Endometrial microvascular endothelial cells (primary cell): ENCODE results near the gene PGR. TPM values are rescaled to one million over a fixed set of nuclear protein-coding genes. Genes with fewer than 3 reads are reported as not detected.

Source experiments
- in situ Hi-C: cut with HindIII; loops from 2 replicates; pipeline ENCODE4 v1.10.0; 2017; ENCODE audit warnings: low sequenced_read_pairs, low pct_unique_long_range_greater_than_20kb; ENCODE audit errors: inconsistent ontology term
- total RNA-seq: library from RNA; depleted of rRNA; stranded (reverse); fragments of >200 nt; gene quantifications from one replicate; pipeline ENCODE4 v1.2.3, GENCODE V29; 2015; ENCODE audit errors: inconsistent ontology term

The PGR gene
- total RNA-seq, 1 donor from 2014 or later = under 0.01 TPM

- in situ Hi-C loops = no loop called here
Observed at GRCh38 chr11:101090679-101091270, 38.8 kb downstream of the PGR start.

GRCh38 chr11:101083335-101083734 is 46.3 kb downstream of the PGR start:
- in situ Hi-C loops = no loop called here

GRCh38 chr11:101082813-101083212 is 46.8 kb downstream of the PGR start:
- in situ Hi-C loops = no loop called here

GRCh38 chr11:101063706-101064105 is 65.9 kb downstream of the PGR start:
- in situ Hi-C loops = no loop called here

- in situ Hi-C loops = no loop called here
Observed at GRCh38 chr11:101061606-101062005, 68.0 kb downstream of the PGR start.

- in situ Hi-C loops = no loop called here
Observed at GRCh38 chr11:101059331-101059730, 70.3 kb downstream of the PGR start.

GRCh38 chr11:101053492-101053891 is 76.1 kb downstream of the PGR start:
- in situ Hi-C loops = no loop called here

- in situ Hi-C loops = no loop called here
Observed at GRCh38 chr11:101051677-101052076, 77.9 kb downstream of the PGR start.

- in situ Hi-C loops = no loop called here
Observed at GRCh38 chr11:101049813-101050212, 79.8 kb downstream of the PGR start.

GRCh38 chr11:101049123-101049522 is 80.5 kb downstream of the PGR start:
- in situ Hi-C loops = no loop called here

- in situ Hi-C loops = no loop called here
Observed at GRCh38 chr11:101048479-101048878, 81.1 kb downstream of the PGR start.

GRCh38 chr11:101046947-101047346 is 82.7 kb downstream of the PGR start:
- in situ Hi-C loops = no loop called here

- in situ Hi-C loops = no loop called here
Observed at GRCh38 chr11:101045415-101045814, 84.2 kb downstream of the PGR start.

GRCh38 chr11:101043940-101044339 is 85.7 kb downstream of the PGR start:
- in situ Hi-C loops = no loop called here

GRCh38 chr11:101035872-101036271 is 93.7 kb downstream of the PGR start:
- in situ Hi-C loops = no loop called here

GRCh38 chr11:101034076-101034475 is 95.5 kb downstream of the PGR start:
- in situ Hi-C loops = no loop called here

- in situ Hi-C loops = no loop called here
Observed at GRCh38 chr11:101032991-101033390, 96.6 kb downstream of the PGR start.

GRCh38 chr11:101031713-101032112 is 97.9 kb downstream of the PGR start:
- in situ Hi-C loops = no loop called here

- in situ Hi-C loops = no loop called here
Observed at GRCh38 chr11:101030692-101031091, 98.9 kb downstream of the PGR start.

- in situ Hi-C loops = no loop called here
Observed at GRCh38 chr11:101030015-101030414, 99.6 kb downstream of the PGR start.

- in situ Hi-C loops = no loop called here
Observed at GRCh38 chr11:101028644-101029043, 101.0 kb downstream of the PGR start.
